GM23248 (cell line): ENCODE data around the gene FLT1.

Experiments used
- EZH2 ChIP-seq: fragments of 200-600 bp; sonication (generic); IDR thresholded peaks from 2 replicates; pipeline ENCODE4 v1.6.1; 2018; ENCODE audit warnings: antibody characterized with exemption, mild to moderate bottlenecking; ENCODE audit not compliant: insufficient read depth, poor library complexity, severe bottlenecking
- EZH2phosphoT487 ChIP-seq: fragments of 200-600 bp; sonication (generic); IDR thresholded peaks from 2 replicates; pipeline ENCODE4 v1.6.1; 2018; ENCODE audit warnings: antibody characterized with exemption, moderate library complexity, mild to moderate bottlenecking, low read depth; ENCODE audit not compliant: insufficient read depth

GRCh38 chr13:28458608-28459007 lies 36.3 kb downstream of the FLT1 start:
- TF ChIP-seq EZH2phosphoT487 (no peak), EZH2 (no peak)
